ENCODE measurements around the gene SLC25A26.

Gene SLC25A26

GRCh38 chr3:66220602-66221377, at the start of gene SLC25A26:
TSS of gene SLC25A26 (plus strand) at chr3:66221001. CDS start at chr3:66221095, 94 bp downstream.
- peak within 1 kb of the TSS; percentile 81 for H3K9ac ChIP-seq (ENCODE audit: low read length)
- no peaks in the 10 kb centered on the region for H3K4me1 ChIP-seq (ENCODE audit: control insufficient read depth, insufficient read depth, low read length)
- H3K27me3 ChIP-seq (ENCODE audit: control insufficient read depth, insufficient read depth, low read length) = no peaks in the 10 kb centered on the region
- H3K27ac ChIP-seq (ENCODE audit: low read depth, low read length) = peak within 1 kb of the TSS; percentile 56; the same call in 1 of the 2 replicates
- peak within 1 kb of the TSS; percentile 76 for H3K4me3 ChIP-seq (ENCODE audit: low read depth, low read length)
- no peaks in the 10 kb centered on the region for H3K9me3 ChIP-seq (ENCODE audit: control insufficient read depth, insufficient read depth, low read depth, low read length)
- H3K36me3 ChIP-seq (ENCODE audit: control insufficient read depth, insufficient read depth, low read length) = peaks cover 7% of the 10 kb centered on the region; the same call in 1 of the 2 replicates

GRCh38 chr3:66172394-66172793, 48.4 kb upstream of the SLC25A26 start:
- Histone ChIP-seq H3K4me1 (ENCODE audit: control insufficient read depth, insufficient read depth, low read length) (no peaks in the 10 kb centered on the region), H3K9ac (ENCODE audit: low read length) (no peak overlapping the region), H3K36me3 (ENCODE audit: control insufficient read depth, insufficient read depth, low read length) (no peaks in the 10 kb centered on the region), H3K27ac (ENCODE audit: low read depth, low read length) (no peak overlapping the region), H3K27me3 (ENCODE audit: control insufficient read depth, insufficient read depth, low read length) (no peaks in the 10 kb centered on the region), H3K9me3 (ENCODE audit: control insufficient read depth, insufficient read depth, low read depth, low read length) (no peaks in the 10 kb centered on the region), H3K4me3 (ENCODE audit: low read depth, low read length) (no peak overlapping the region)

- Histone ChIP-seq H3K4me3 (ENCODE audit: low read depth, low read length) (no peak overlapping the region), H3K9ac (ENCODE audit: low read length) (no peak overlapping the region), H3K27ac (ENCODE audit: low read depth, low read length) (no peak overlapping the region), H3K4me1 (ENCODE audit: control insufficient read depth, insufficient read depth, low read length) (no peaks in the 10 kb centered on the region), H3K27me3 (ENCODE audit: control insufficient read depth, insufficient read depth, low read length) (no peaks in the 10 kb centered on the region), H3K36me3 (ENCODE audit: control insufficient read depth, insufficient read depth, low read length) (no peaks in the 10 kb centered on the region), H3K9me3 (ENCODE audit: control insufficient read depth, insufficient read depth, low read depth, low read length) (no peaks in the 10 kb centered on the region)
Observed at GRCh38 chr3:66177026-66177425, 43.8 kb upstream of the SLC25A26 start.

- Histone ChIP-seq H3K36me3 (ENCODE audit: control insufficient read depth, insufficient read depth, low read length) (no peaks in the 10 kb centered on the region), H3K4me1 (ENCODE audit: control insufficient read depth, insufficient read depth, low read length) (no peaks in the 10 kb centered on the region), H3K9ac (ENCODE audit: low read length) (no peak overlapping the region), H3K27ac (ENCODE audit: low read depth, low read length) (no peak overlapping the region), H3K9me3 (ENCODE audit: control insufficient read depth, insufficient read depth, low read depth, low read length) (no peaks in the 10 kb centered on the region), H3K4me3 (ENCODE audit: low read depth, low read length) (no peak overlapping the region), H3K27me3 (ENCODE audit: control insufficient read depth, insufficient read depth, low read length) (no peaks in the 10 kb centered on the region)
Observed at GRCh38 chr3:66178206-66178605, 42.6 kb upstream of the SLC25A26 start.

- Histone ChIP-seq H3K27ac (ENCODE audit: low read depth, low read length) (no peak overlapping the region), H3K4me3 (ENCODE audit: low read depth, low read length) (no peak overlapping the region), H3K9me3 (ENCODE audit: control insufficient read depth, insufficient read depth, low read depth, low read length) (no peaks in the 10 kb centered on the region)
Observed at GRCh38 chr3:66179793-66180192, 41.0 kb upstream of the SLC25A26 start.

GRCh38 chr3:66181764-66182163, 39.0 kb upstream of the SLC25A26 start:
- Histone ChIP-seq H3K9me3 (ENCODE audit: control insufficient read depth, insufficient read depth, low read depth, low read length) (no peaks in the 10 kb centered on the region), H3K27me3 (ENCODE audit: control insufficient read depth, insufficient read depth, low read length) (no peaks in the 10 kb centered on the region)

More at GRCh38 chr3:66179793-66180192, 41.0 kb upstream of the SLC25A26 start:
- H3K4me1 ChIP-seq (ENCODE audit: control insufficient read depth, insufficient read depth, low read length) = no peaks in the 10 kb centered on the region
- no peaks in the 10 kb centered on the region for H3K36me3 ChIP-seq (ENCODE audit: control insufficient read depth, insufficient read depth, low read length)
- no peaks in the 10 kb centered on the region for H3K27me3 ChIP-seq (ENCODE audit: control insufficient read depth, insufficient read depth, low read length)
- no peak overlapping the region for H3K9ac ChIP-seq (ENCODE audit: low read length)

GRCh38 chr3:66182246-66182645, 38.6 kb upstream of the SLC25A26 start:
- Histone ChIP-seq H3K9me3 (ENCODE audit: control insufficient read depth, insufficient read depth, low read depth, low read length) (no peaks in the 10 kb centered on the region), H3K4me1 (ENCODE audit: control insufficient read depth, insufficient read depth, low read length) (no peaks in the 10 kb centered on the region), H3K36me3 (ENCODE audit: control insufficient read depth, insufficient read depth, low read length) (no peaks in the 10 kb centered on the region), H3K4me3 (ENCODE audit: low read depth, low read length) (no peak overlapping the region), H3K27ac (ENCODE audit: low read depth, low read length) (no peak overlapping the region), H3K9ac (ENCODE audit: low read length) (no peak overlapping the region), H3K27me3 (ENCODE audit: control insufficient read depth, insufficient read depth, low read length) (no peaks in the 10 kb centered on the region)

More at GRCh38 chr3:66181764-66182163, 39.0 kb upstream of the SLC25A26 start:
- H3K4me3 ChIP-seq (ENCODE audit: low read depth, low read length) = no peak overlapping the region
- H3K4me1 ChIP-seq (ENCODE audit: control insufficient read depth, insufficient read depth, low read length) = no peaks in the 10 kb centered on the region
- H3K36me3 ChIP-seq (ENCODE audit: control insufficient read depth, insufficient read depth, low read length) = no peaks in the 10 kb centered on the region
- H3K27ac ChIP-seq (ENCODE audit: low read depth, low read length) = no peak overlapping the region
- no peak overlapping the region for H3K9ac ChIP-seq (ENCODE audit: low read length)

- no peaks in the 10 kb centered on the region for H3K36me3 ChIP-seq (ENCODE audit: control insufficient read depth, insufficient read depth, low read length)
- H3K27ac ChIP-seq (ENCODE audit: low read depth, low read length) = no peak overlapping the region
- no peak overlapping the region for H3K9ac ChIP-seq (ENCODE audit: low read length)
- H3K4me3 ChIP-seq (ENCODE audit: low read depth, low read length) = no peak overlapping the region
- no peaks in the 10 kb centered on the region for H3K4me1 ChIP-seq (ENCODE audit: control insufficient read depth, insufficient read depth, low read length)
- no peaks in the 10 kb centered on the region for H3K9me3 ChIP-seq (ENCODE audit: control insufficient read depth, insufficient read depth, low read depth, low read length)
- no peaks in the 10 kb centered on the region for H3K27me3 ChIP-seq (ENCODE audit: control insufficient read depth, insufficient read depth, low read length)
Observed at GRCh38 chr3:66186545-66186944, 34.3 kb upstream of the SLC25A26 start.

- Histone ChIP-seq H3K9me3 (ENCODE audit: control insufficient read depth, insufficient read depth, low read depth, low read length) (no peaks in the 10 kb centered on the region), H3K4me3 (ENCODE audit: low read depth, low read length) (peak overlapping the region; percentile 20; the same call in 1 of the 2 replicates), H3K36me3 (ENCODE audit: control insufficient read depth, insufficient read depth, low read length) (no peaks in the 10 kb centered on the region), H3K4me1 (ENCODE audit: control insufficient read depth, insufficient read depth, low read length) (no peaks in the 10 kb centered on the region), H3K27ac (ENCODE audit: low read depth, low read length) (no peak overlapping the region), H3K9ac (ENCODE audit: low read length) (no peak overlapping the region), H3K27me3 (ENCODE audit: control insufficient read depth, insufficient read depth, low read length) (no peaks in the 10 kb centered on the region; the same call in 1 of the 2 replicates)
Observed at GRCh38 chr3:66195347-66195783, 25.4 kb upstream of the SLC25A26 start.

- Histone ChIP-seq H3K27me3 (ENCODE audit: control insufficient read depth, insufficient read depth, low read length) (no peaks in the 10 kb centered on the region; the same call in 1 of the 2 replicates), H3K36me3 (ENCODE audit: control insufficient read depth, insufficient read depth, low read length) (no peaks in the 10 kb centered on the region), H3K9me3 (ENCODE audit: control insufficient read depth, insufficient read depth, low read depth, low read length) (no peaks in the 10 kb centered on the region), H3K4me3 (ENCODE audit: low read depth, low read length) (no peak overlapping the region), H3K4me1 (ENCODE audit: control insufficient read depth, insufficient read depth, low read length) (no peaks in the 10 kb centered on the region), H3K9ac (ENCODE audit: low read length) (no peak overlapping the region), H3K27ac (ENCODE audit: low read depth, low read length) (no peak overlapping the region)
Observed at GRCh38 chr3:66196633-66197032, 24.2 kb upstream of the SLC25A26 start.

GRCh38 chr3:66198437-66199088, 22.2 kb upstream of the SLC25A26 start:
- Histone ChIP-seq H3K27ac (ENCODE audit: low read depth, low read length) (no peak overlapping the region), H3K27me3 (ENCODE audit: control insufficient read depth, insufficient read depth, low read length) (no peaks in the 10 kb centered on the region; the same call in 1 of the 2 replicates), H3K36me3 (ENCODE audit: control insufficient read depth, insufficient read depth, low read length) (no peaks in the 10 kb centered on the region), H3K4me3 (ENCODE audit: low read depth, low read length) (no peak overlapping the region), H3K9ac (ENCODE audit: low read length) (no peak overlapping the region), H3K4me1 (ENCODE audit: control insufficient read depth, insufficient read depth, low read length) (no peaks in the 10 kb centered on the region), H3K9me3 (ENCODE audit: control insufficient read depth, insufficient read depth, low read depth, low read length) (no peaks in the 10 kb centered on the region)

Measured in HUES6 (cell line).